Esophagus (tissue), 2 donors: ENCODE measurements around the gene GARIN5B. TPM values are rescaled to one million over a fixed set of nuclear protein-coding genes. Genes with fewer than 3 reads are reported as not detected.
A peak's percentile ranks its signal among the peaks of the same experiment; 100 is the strongest.

Experiments used
- H3K27ac ChIP-seq, 2 donors: one replicate each; pipeline ENCODE4 v1.5.1; 2013; ENCODE audit warnings: low read depth in 2 of 2, mild to moderate bottlenecking in 2 of 2, inconsistent platforms in 1 of 2, low read length in 1 of 2, moderate library complexity in 1 of 2
- H3K27me3 ChIP-seq, 2 donors: one replicate each; pipeline ENCODE4 v1.6.1; 2013; ENCODE audit warnings: low read length in 2 of 2, control low read depth in 1 of 2, mild to moderate bottlenecking in 1 of 2; ENCODE audit not compliant: insufficient read depth in 2 of 2, control insufficient read depth in 1 of 2
- H3K36me3 ChIP-seq, 2 donors: one replicate each; pipeline ENCODE4 v1.6.1; 2013; ENCODE audit warnings: low read length in 1 of 2; ENCODE audit not compliant: control insufficient read depth in 2 of 2, insufficient read depth in 2 of 2
- H3K4me1 ChIP-seq, 2 donors: one replicate each; pipeline ENCODE4 v1.6.1; 2013; ENCODE audit warnings: low read length in 1 of 2; ENCODE audit not compliant: control insufficient read depth in 2 of 2, insufficient read depth in 2 of 2
- H3K4me3 ChIP-seq, 2 donors: one replicate each; pipeline ENCODE4 v1.5.1; 2013; ENCODE audit warnings: low read length in 2 of 2, mild to moderate bottlenecking in 2 of 2, low read depth in 1 of 2, moderate library complexity in 1 of 2
- H3K9me3 ChIP-seq, 2 donors: one replicate each; pipeline ENCODE4 v1.6.1; 2013; ENCODE audit warnings: mild to moderate bottlenecking in 2 of 2, low read depth in 1 of 2, low read length in 1 of 2, moderate library complexity in 1 of 2; ENCODE audit not compliant: control insufficient read depth in 2 of 2, insufficient read depth in 1 of 2
- WGBS, 2 donors: extraction: QIAGEN DNeasy Blood & Tissue Kit; methylation state at CpG; one replicate each; pipeline ENCODE4 v1.1.7; 2013; 5-methylcytosine and 5-hydroxymethylcytosine counted together
- polyA plus RNA-seq, 2 donors: library from polyadenylated mRNA; stranded (reverse); fragments of 200-250 nt; gene quantifications; one replicate each; pipeline ENCODE4 v1.2.3, GENCODE V29; 2013
- donor health status: healthy with polysubstance abuse.
- donor health status: Bipolar disorder and iron deficiency.

GARIN5B gene
- polyA plus RNA-seq, 2 donors: not detected

GRCh38 chr19:55370305-55370988 lies 7.4 kb upstream of the GARIN5B start, which contains the start of gene IL11:
Gene IL11 (minus strand): TSS chr19:55370463. CDS start chr19:55370310, 153 bp downstream.
- H3K4me3 ChIP-seq: peak within 1 kb of the TSS in 1 of 2 donors; percentile 0
- H3K4me1 ChIP-seq: peaks cover 0 to 6% of the 10 kb centered on the region in 2 donors
- no peaks in the 10 kb centered on the region for H3K36me3 ChIP-seq
- WGBS, 2 donors: 9 to 16% methylated on average over 23 to 32 of the region's 32 CpGs
- H3K27me3 ChIP-seq: peaks cover 0 to 36% of the 10 kb centered on the region in 2 donors
- H3K27ac ChIP-seq: no peak within 1 kb of the TSS
- H3K9me3 ChIP-seq: no peaks in the 10 kb centered on the region

GRCh38 chr19:55369653-55370304 lies 6.7 kb upstream of the GARIN5B start:
- Histone ChIP-seq H3K4me3 (peak overlapping the region in 1 of 2 donors; percentile 0), H3K9me3 (no peaks in the 10 kb centered on the region), H3K4me1 (peaks cover 0 to 6% of the 10 kb centered on the region in 2 donors), H3K27me3 (peaks cover 0 to 36% of the 10 kb centered on the region in 2 donors), H3K36me3 (no peaks in the 10 kb centered on the region), H3K27ac (no peak overlapping the region)
- WGBS, 2 donors: 1 to 2% methylated on average over 30 to 59 of the region's 59 CpGs

GRCh38 chr19:55368701-55369563 lies 5.9 kb upstream of the GARIN5B start:
- Histone ChIP-seq H3K27ac (no peak overlapping the region), H3K27me3 (peaks cover 0 to 32% of the 10 kb centered on the region in 2 donors), H3K36me3 (no peaks in the 10 kb centered on the region), H3K4me3 (peak overlapping the region in 1 of 2 donors; percentile 0), H3K4me1 (peaks cover 0 to 6% of the 10 kb centered on the region in 2 donors), H3K9me3 (no peaks in the 10 kb centered on the region)
- WGBS, 2 donors: 8 to 12% methylated on average over 41 to 54 of the region's 54 CpGs

DNA sequence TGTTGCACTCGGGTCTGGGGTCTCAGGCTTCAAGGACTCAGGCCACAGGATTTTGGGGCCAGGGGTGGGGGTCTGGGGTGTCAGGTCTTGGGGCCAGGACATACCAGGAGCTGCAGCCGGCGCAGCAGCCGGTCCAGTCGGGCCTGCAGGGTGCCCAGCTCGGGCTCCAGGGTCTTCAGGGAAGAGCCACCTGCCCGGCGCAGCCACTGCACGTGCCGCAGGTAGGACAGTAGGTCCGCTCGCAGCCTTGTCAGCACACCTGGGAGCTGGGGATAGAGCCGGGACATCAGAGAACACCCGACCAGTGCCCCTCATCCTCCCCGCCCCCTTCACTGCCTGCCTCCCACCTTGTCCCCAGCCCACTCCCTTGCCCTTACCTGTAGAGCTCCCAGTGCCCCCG lies 5.0 kb upstream of the GARIN5B start:
- Histone ChIP-seq H3K27me3 (peaks cover 0 to 32% of the 10 kb centered on the region in 2 donors), H3K36me3 (no peaks in the 10 kb centered on the region), H3K27ac (no peak overlapping the region), H3K4me1 (peaks cover 0 to 6% of the 10 kb centered on the region in 2 donors), H3K9me3 (no peaks in the 10 kb centered on the region), H3K4me3 (no peak overlapping the region)
- 80 to 87% methylated on average over 14 to 16 of the region's 16 CpGs for WGBS, 2 donors

GRCh38 chr19:55366790-55367189 lies 3.7 kb upstream of the GARIN5B start:
- Histone ChIP-seq H3K9me3 (no peaks in the 10 kb centered on the region), H3K36me3 (no peaks in the 10 kb centered on the region), H3K4me3 (no peak overlapping the region), H3K4me1 (peaks cover 0 to 6% of the 10 kb centered on the region in 2 donors), H3K27me3 (peaks cover 0 to 27% of the 10 kb centered on the region in 2 donors), H3K27ac (no peak overlapping the region)
- WGBS, 2 donors: 67 to 76% methylated on average over 3 of the region's 3 CpGs

- H3K27me3 ChIP-seq: peaks cover 0 to 22% of the 10 kb centered on the region in 2 donors
- no peaks in the 10 kb centered on the region for H3K9me3 ChIP-seq
- peaks cover 0 to 6% of the 10 kb centered on the region in 2 donors for H3K4me1 ChIP-seq
- no peak overlapping the region for H3K27ac ChIP-seq
- H3K36me3 ChIP-seq: no peaks in the 10 kb centered on the region
- 66 to 68% methylated on average over 19 of the region's 19 CpGs for WGBS, 2 donors
- H3K4me3 ChIP-seq: no peak overlapping the region
These were observed 2.9 kb upstream of the GARIN5B start for GRCh38 chr19:55365964-55366363.

GRCh38 chr19:55365245-55365644 lies 2.2 kb upstream of the GARIN5B start:
- Histone ChIP-seq H3K27me3 (peaks cover 0 to 16% of the 10 kb centered on the region in 2 donors), H3K4me1 (peaks cover 0 to 6% of the 10 kb centered on the region in 2 donors), H3K36me3 (no peaks in the 10 kb centered on the region), H3K9me3 (no peaks in the 10 kb centered on the region), H3K27ac (no peak overlapping the region), H3K4me3 (no peak overlapping the region)
- WGBS, 2 donors: 89 to 92% methylated on average over 8 of the region's 8 CpGs

GRCh38 chr19:55362174-55362989 lies 678 bp downstream of the GARIN5B start:
- H3K27me3 ChIP-seq: peaks cover 0 to 2% of the 10 kb centered on the region in 2 donors

DNA sequence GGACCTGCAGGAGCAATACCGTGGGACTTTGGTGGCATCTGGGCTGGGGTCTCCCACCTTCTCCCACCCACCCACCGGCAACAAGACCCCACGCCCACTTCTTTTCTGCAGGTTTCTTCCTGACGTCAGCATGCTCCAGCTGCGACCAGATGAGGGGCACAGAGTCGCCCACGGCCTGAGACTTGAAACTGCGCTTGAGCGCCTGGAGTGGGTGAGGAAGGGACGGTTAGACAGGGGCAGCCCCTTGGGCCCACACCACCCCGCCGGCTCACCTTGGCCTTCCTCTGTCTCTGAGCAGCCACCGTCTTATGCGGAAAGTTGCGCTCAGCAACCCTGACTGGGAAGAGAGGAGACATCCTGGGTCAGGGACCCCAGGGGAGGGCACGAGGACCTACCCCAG lies 2.2 kb downstream of the GARIN5B start:
- H3K27ac ChIP-seq: no peak overlapping the region
- no peak overlapping the region for H3K4me3 ChIP-seq
- no peaks in the 10 kb centered on the region for H3K9me3 ChIP-seq
- peaks cover 0 to 2% of the 10 kb centered on the region in 2 donors for H3K27me3 ChIP-seq
- no peaks in the 10 kb centered on the region for H3K4me1 ChIP-seq
- WGBS, 2 donors: 89 to 95% methylated on average over 16 of the region's 16 CpGs
- no peaks in the 10 kb centered on the region for H3K36me3 ChIP-seq

More at GRCh38 chr19:55362174-55362989, 678 bp downstream of the GARIN5B start:
- H3K36me3 ChIP-seq: no peaks in the 10 kb centered on the region
- WGBS, 2 donors: 75 to 76% methylated on average over 29 to 38 of the region's 38 CpGs
- H3K4me1 ChIP-seq: no peaks in the 10 kb centered on the region
- H3K27ac ChIP-seq: no peak overlapping the region
- H3K4me3 ChIP-seq: no peak overlapping the region
- no peaks in the 10 kb centered on the region for H3K9me3 ChIP-seq
